Effector memory CD4-positive, alpha-beta T cell (primary cell): Measurements from ENCODE around the gene GRHL1.
A peak's percentile ranks its signal among the peaks of the same experiment; 100 is the strongest.

Experiments used
- DNase-seq, 3 donors: peaks; one replicate each; pipeline ENCODE4 v3.0.0-alpha.2; 2020
- H3K27ac ChIP-seq: 2 replicates; pipeline ENCODE4 v1.7.0; 2013; ENCODE audit warnings: mild to moderate bottlenecking, low read length, moderate library complexity; ENCODE audit not compliant: insufficient read depth, poor library complexity, severe bottlenecking
- H3K27me3 ChIP-seq: replicated peaks from 2 replicates; pipeline ENCODE4 v1.7.0; 2013; ENCODE audit warnings: mild to moderate bottlenecking, low read length; ENCODE audit not compliant: insufficient read depth, control insufficient read depth, poor library complexity, severe bottlenecking
- H3K36me3 ChIP-seq: 2 replicates; pipeline ENCODE4 v1.7.0; 2013; ENCODE audit warnings: mild to moderate bottlenecking, low read length, moderate library complexity; ENCODE audit not compliant: control insufficient read depth, insufficient read depth
- H3K4me1 ChIP-seq: 2 replicates; pipeline ENCODE4 v1.7.0; 2013; ENCODE audit warnings: low read length, mild to moderate bottlenecking; ENCODE audit not compliant: control insufficient read depth, insufficient read depth, poor library complexity, severe bottlenecking
- H3K4me3 ChIP-seq: 2 replicates; pipeline ENCODE4 v1.7.0; 2013; ENCODE audit warnings: low read length, low read depth, mild to moderate bottlenecking; ENCODE audit not compliant: insufficient read depth, poor library complexity, severe bottlenecking
- H3K9me3 ChIP-seq: 2 replicates; pipeline ENCODE4 v1.7.0; 2013; ENCODE audit warnings: mild to moderate bottlenecking, low read length, moderate library complexity; ENCODE audit not compliant: control insufficient read depth

Gene GRHL1

GRCh38 chr2:10041711-10042110 lies 90.2 kb downstream of the GRHL1 start:
- Histone ChIP-seq H3K36me3 (peaks cover 4% of the 10 kb centered on the region), H3K27ac (no peak overlapping the region), H3K4me3 (no peak overlapping the region), H3K27me3 (no peaks in the 10 kb centered on the region), H3K9me3 (no peaks in the 10 kb centered on the region), H3K4me1 (peaks cover 3% of the 10 kb centered on the region)
- no peak for DNase-seq

- H3K4me1 ChIP-seq: peaks cover 3% of the 10 kb centered on the region
- H3K27me3 ChIP-seq: no peaks in the 10 kb centered on the region
- no peaks in the 10 kb centered on the region for H3K9me3 ChIP-seq
- H3K36me3 ChIP-seq: peaks cover 11% of the 10 kb centered on the region
- H3K27ac ChIP-seq: peak overlapping the region; percentile 52
- H3K4me3 ChIP-seq: peak overlapping the region; percentile 31
- peak in 2 of 3 donors; percentile 8 to 43 for DNase-seq
Observed at GRCh38 chr2:10042301-10043161, 91.0 kb downstream of the GRHL1 start.

- H3K4me1 ChIP-seq: peaks cover 3% of the 10 kb centered on the region
- DNase-seq: peak; percentile 69 to 80 (median 74)
- H3K27me3 ChIP-seq: no peaks in the 10 kb centered on the region
- no peaks in the 10 kb centered on the region for H3K9me3 ChIP-seq
- H3K27ac ChIP-seq: peak within 1 kb of the TSS; percentile 78
- H3K4me3 ChIP-seq: peak within 1 kb of the TSS; percentile 52
- H3K36me3 ChIP-seq: peaks cover 20% of the 10 kb centered on the region
Observed at GRCh38 chr2:10043256-10043905, 91.9 kb downstream of the GRHL1 start, which contains the start of gene KLF11. TSS of gene KLF11 (plus strand) at chr2:10043550. CDS start at chr2:10043717, 167 bp downstream.

GRCh38 chr2:10043906-10044601 lies 92.6 kb downstream of the GRHL1 start:
- Histone ChIP-seq H3K27me3 (no peaks in the 10 kb centered on the region), H3K27ac (peak overlapping the region; percentile 78), H3K9me3 (no peaks in the 10 kb centered on the region), H3K36me3 (peaks cover 23% of the 10 kb centered on the region), H3K4me1 (peaks cover 3% of the 10 kb centered on the region), H3K4me3 (peak overlapping the region; percentile 52)
- DNase-seq: peak; percentile 88 to 93 (median 89)

- H3K36me3 ChIP-seq: peaks cover 32% of the 10 kb centered on the region
- no peak overlapping the region for H3K4me3 ChIP-seq
- no peak for DNase-seq
- H3K9me3 ChIP-seq: no peaks in the 10 kb centered on the region
- no peak overlapping the region for H3K27ac ChIP-seq
- H3K27me3 ChIP-seq: no peaks in the 10 kb centered on the region
- peaks cover 3% of the 10 kb centered on the region for H3K4me1 ChIP-seq
Observed at GRCh38 chr2:10045561-10046355, 94.3 kb downstream of the GRHL1 start.

GRCh38 chr2:10046931-10047330 lies 95.4 kb downstream of the GRHL1 start:
- H3K4me3 ChIP-seq: no peak overlapping the region
- DNase-seq: no peak
- no peaks in the 10 kb centered on the region for H3K27me3 ChIP-seq
- peaks cover 32% of the 10 kb centered on the region for H3K36me3 ChIP-seq
- H3K9me3 ChIP-seq: no peaks in the 10 kb centered on the region
- peaks cover 3% of the 10 kb centered on the region for H3K4me1 ChIP-seq
- no peak overlapping the region for H3K27ac ChIP-seq

GRCh38 chr2:10047616-10048500 lies 96.4 kb downstream of the GRHL1 start:
- Histone ChIP-seq H3K36me3 (peaks cover 41% of the 10 kb centered on the region), H3K27me3 (no peaks in the 10 kb centered on the region), H3K4me1 (peaks cover 3% of the 10 kb centered on the region)

GRCh38 chr2:10048501-10049171 lies 97.1 kb downstream of the GRHL1 start:
- no peak overlapping the region for H3K4me3 ChIP-seq
- no peak for DNase-seq
- H3K4me1 ChIP-seq: peaks cover 3% of the 10 kb centered on the region
- no peak overlapping the region for H3K27ac ChIP-seq
- H3K36me3 ChIP-seq: peaks cover 48% of the 10 kb centered on the region
- no peaks in the 10 kb centered on the region for H3K27me3 ChIP-seq
- H3K9me3 ChIP-seq: no peaks in the 10 kb centered on the region

More at GRCh38 chr2:10047616-10048500, 96.4 kb downstream of the GRHL1 start:
- no peaks in the 10 kb centered on the region for H3K9me3 ChIP-seq
- H3K27ac ChIP-seq: no peak overlapping the region
- no peak for DNase-seq
- H3K4me3 ChIP-seq: no peak overlapping the region
